ENCODE measurements around the gene DOCK9. TPM values are rescaled to one million over a fixed set of nuclear protein-coding genes. Genes with fewer than 3 reads are reported as not detected.

DOCK9 gene
- total and polyA plus RNA-seq, 5 donors from 2014 or later = 4.4 to 75.0 (median 7.3) TPM

GRCh38 chr13:98910501-98910951 is 67.3 kb downstream of the DOCK9 start:
- Histone ChIP-seq H3K9me3 (ENCODE audit: control insufficient read depth in 2 of 2, low read length in 2 of 2) (no peaks in the 10 kb centered on the region), H3K27me3 (ENCODE audit: control insufficient read depth, insufficient read depth, low read length) (no peaks in the 10 kb centered on the region), H3K36me3 (ENCODE audit: control insufficient read depth, insufficient read depth, low read length) (peaks cover 11% of the 10 kb centered on the region), H3K4me3 (ENCODE audit: low read depth, low read length) (peak overlapping the region; percentile 46), H3K4me1 (ENCODE audit: control insufficient read depth, insufficient read depth, low read length, poor library complexity, severe bottlenecking) (peaks cover 10% of the 10 kb centered on the region), H3K27ac (ENCODE audit: insufficient read depth, low read length, poor library complexity, severe bottlenecking) (peak overlapping the region; percentile 39)
- Mint-ChIP-seq H3K9me3 (peaks cover 0 to 1% (median 0%) of the 10 kb centered on the region in 7 donors), H3K27me3 (no peaks in the 10 kb centered on the region), H3K4me3 (peak overlapping the region in 3 of 4 donors; percentile 26 to 72 (median 61)), H3K36me3 (peaks cover 37% of the 10 kb centered on the region), H3K27ac (peak overlapping the region; percentile 87 to 96 (median 91)), H3K4me1 (peaks cover 5 to 31% (median 18%) of the 10 kb centered on the region in 4 donors)
- DNase-seq (peak in 2 of 3 donors; percentile 34 to 82), ATAC-seq (ENCODE audit: low read depth in 2 of 2) (peak; percentile 73 to 82)

- H3K4me1 ChIP-seq (ENCODE audit: control insufficient read depth, insufficient read depth, low read length, poor library complexity, severe bottlenecking) = peaks cover 10% of the 10 kb centered on the region
- Mint-ChIP-seq H3K27me3 (no peaks in the 10 kb centered on the region), H3K27ac (peak overlapping the region; percentile 66 to 96 (median 83)), H3K9me3 (peaks cover 0 to 1% (median 0%) of the 10 kb centered on the region in 7 donors), H3K4me1 (peaks cover 5 to 31% (median 21%) of the 10 kb centered on the region in 4 donors), H3K36me3 (peaks cover 36% of the 10 kb centered on the region), H3K4me3 (no peak overlapping the region)
- peaks cover 3% of the 10 kb centered on the region for H3K36me3 ChIP-seq (ENCODE audit: control insufficient read depth, insufficient read depth, low read length)
- DNase-seq (peak in 1 of 3 donors; percentile 65), ATAC-seq (ENCODE audit: low read depth in 2 of 2) (no peak)
- no peaks in the 10 kb centered on the region for H3K27me3 ChIP-seq (ENCODE audit: control insufficient read depth, insufficient read depth, low read length)
- H3K4me3 ChIP-seq (ENCODE audit: low read depth, low read length) = no peak overlapping the region
- no peaks in the 10 kb centered on the region for H3K9me3 ChIP-seq (ENCODE audit: control insufficient read depth in 2 of 2, low read length in 2 of 2)
- H3K27ac ChIP-seq (ENCODE audit: insufficient read depth, low read length, poor library complexity, severe bottlenecking) = no peak overlapping the region
Observed at GRCh38 chr13:98909016-98909415, 68.8 kb downstream of the DOCK9 start.

- Histone ChIP-seq H3K27ac (ENCODE audit: insufficient read depth, low read length, poor library complexity, severe bottlenecking) (no peak overlapping the region), H3K9me3 (ENCODE audit: control insufficient read depth in 2 of 2, low read length in 2 of 2) (no peaks in the 10 kb centered on the region), H3K36me3 (ENCODE audit: control insufficient read depth, insufficient read depth, low read length) (peaks cover 12% of the 10 kb centered on the region), H3K4me3 (ENCODE audit: low read depth, low read length) (no peak overlapping the region), H3K27me3 (ENCODE audit: control insufficient read depth, insufficient read depth, low read length) (no peaks in the 10 kb centered on the region), H3K4me1 (ENCODE audit: control insufficient read depth, insufficient read depth, low read length, poor library complexity, severe bottlenecking) (peaks cover 10% of the 10 kb centered on the region)
- H3K27me3 Mint-ChIP-seq = no peaks in the 10 kb centered on the region
- peak overlapping the region in 2 of 3 donors; percentile 8 to 30 for H3K27ac Mint-ChIP-seq
- peaks cover 0 to 24% (median 17%) of the 10 kb centered on the region in 4 donors for H3K4me1 Mint-ChIP-seq
- ATAC-seq (ENCODE audit: low read depth in 2 of 2) (no peak), DNase-seq (no peak)
- peaks cover 37% of the 10 kb centered on the region for H3K36me3 Mint-ChIP-seq
- H3K4me3 Mint-ChIP-seq = no peak overlapping the region
- H3K9me3 Mint-ChIP-seq = peaks cover 0 to 2% (median 0%) of the 10 kb centered on the region in 7 donors
Observed at GRCh38 chr13:98906746-98907502, 70.9 kb downstream of the DOCK9 start.

- no peak for ATAC-seq (ENCODE audit: low read depth in 2 of 2)
Observed at GRCh38 chr13:98905199-98905598, 72.7 kb downstream of the DOCK9 start.

GRCh38 chr13:98900442-98900841 is 77.4 kb downstream of the DOCK9 start:
- DNase-seq (no peak), ATAC-seq (ENCODE audit: low read depth in 2 of 2) (no peak)
- H3K27me3 ChIP-seq (ENCODE audit: control insufficient read depth, insufficient read depth, low read length) = no peaks in the 10 kb centered on the region
- peaks cover 66% of the 10 kb centered on the region for H3K36me3 ChIP-seq (ENCODE audit: control insufficient read depth, insufficient read depth, low read length)
- no peaks in the 10 kb centered on the region for H3K4me1 ChIP-seq (ENCODE audit: control insufficient read depth, insufficient read depth, low read length, poor library complexity, severe bottlenecking)
- no peak overlapping the region for H3K4me3 ChIP-seq (ENCODE audit: low read depth, low read length)
- no peaks in the 10 kb centered on the region for H3K9me3 ChIP-seq (ENCODE audit: control insufficient read depth in 2 of 2, low read length in 2 of 2)
- peaks cover 0 to 16% (median 0%) of the 10 kb centered on the region in 4 donors for H3K4me1 Mint-ChIP-seq
- H3K27me3 Mint-ChIP-seq = no peaks in the 10 kb centered on the region
- no peak overlapping the region for H3K27ac ChIP-seq (ENCODE audit: insufficient read depth, low read length, poor library complexity, severe bottlenecking)
- H3K27ac Mint-ChIP-seq = no peak overlapping the region
- no peak overlapping the region for H3K4me3 Mint-ChIP-seq
- H3K36me3 Mint-ChIP-seq = peaks cover 66% of the 10 kb centered on the region
- H3K9me3 Mint-ChIP-seq = peaks cover 0 to 2% (median 0%) of the 10 kb centered on the region in 7 donors

More at GRCh38 chr13:98905199-98905598, 72.7 kb downstream of the DOCK9 start:
- H3K4me1 Mint-ChIP-seq = peaks cover 0 to 14% (median 7%) of the 10 kb centered on the region in 4 donors
- peaks cover 0 to 2% (median 0%) of the 10 kb centered on the region in 7 donors for H3K9me3 Mint-ChIP-seq
- Histone ChIP-seq H3K27ac (ENCODE audit: insufficient read depth, low read length, poor library complexity, severe bottlenecking) (no peak overlapping the region), H3K36me3 (ENCODE audit: control insufficient read depth, insufficient read depth, low read length) (peaks cover 30% of the 10 kb centered on the region), H3K9me3 (ENCODE audit: control insufficient read depth in 2 of 2, low read length in 2 of 2) (no peaks in the 10 kb centered on the region), H3K4me3 (ENCODE audit: low read depth, low read length) (no peak overlapping the region), H3K4me1 (ENCODE audit: control insufficient read depth, insufficient read depth, low read length, poor library complexity, severe bottlenecking) (no peaks in the 10 kb centered on the region), H3K27me3 (ENCODE audit: control insufficient read depth, insufficient read depth, low read length) (no peaks in the 10 kb centered on the region)
- peak overlapping the region in 2 of 3 donors; percentile 6 to 94 for H3K27ac Mint-ChIP-seq
- peaks cover 50% of the 10 kb centered on the region for H3K36me3 Mint-ChIP-seq
- DNase-seq = no peak
- H3K27me3 Mint-ChIP-seq = no peaks in the 10 kb centered on the region
- no peak overlapping the region for H3K4me3 Mint-ChIP-seq

- no peaks in the 10 kb centered on the region for H3K9me3 Mint-ChIP-seq
- ATAC-seq (ENCODE audit: low read depth in 2 of 2) (no peak), DNase-seq (no peak)
- peaks cover 0 to 11% (median 0%) of the 10 kb centered on the region in 4 donors for H3K4me1 Mint-ChIP-seq
- peak overlapping the region in 2 of 3 donors; percentile 13 to 36 for H3K27ac Mint-ChIP-seq
- Histone ChIP-seq H3K4me1 (ENCODE audit: control insufficient read depth, insufficient read depth, low read length, poor library complexity, severe bottlenecking) (no peaks in the 10 kb centered on the region), H3K36me3 (ENCODE audit: control insufficient read depth, insufficient read depth, low read length) (peaks cover 65% of the 10 kb centered on the region), H3K27me3 (ENCODE audit: control insufficient read depth, insufficient read depth, low read length) (no peaks in the 10 kb centered on the region), H3K9me3 (ENCODE audit: control insufficient read depth in 2 of 2, low read length in 2 of 2) (no peaks in the 10 kb centered on the region), H3K27ac (ENCODE audit: insufficient read depth, low read length, poor library complexity, severe bottlenecking) (no peak overlapping the region), H3K4me3 (ENCODE audit: low read depth, low read length) (no peak overlapping the region)
- no peak overlapping the region for H3K4me3 Mint-ChIP-seq
- peaks cover 60% of the 10 kb centered on the region for H3K36me3 Mint-ChIP-seq
- H3K27me3 Mint-ChIP-seq = no peaks in the 10 kb centered on the region
Observed at GRCh38 chr13:98897706-98898105, 80.2 kb downstream of the DOCK9 start.

GRCh38 chr13:98896868-98897144 is 81.1 kb downstream of the DOCK9 start:
- no peaks in the 10 kb centered on the region for H3K27me3 ChIP-seq (ENCODE audit: control insufficient read depth, insufficient read depth, low read length)
- no peaks in the 10 kb centered on the region for H3K9me3 ChIP-seq (ENCODE audit: control insufficient read depth in 2 of 2, low read length in 2 of 2)
- no peak overlapping the region for H3K27ac ChIP-seq (ENCODE audit: insufficient read depth, low read length, poor library complexity, severe bottlenecking)
- peaks cover 0 to 13% (median 0%) of the 10 kb centered on the region in 4 donors for H3K4me1 Mint-ChIP-seq
- H3K9me3 Mint-ChIP-seq = no peaks in the 10 kb centered on the region
- peak overlapping the region; percentile 1 to 93 (median 28) for H3K27ac Mint-ChIP-seq
- peaks cover 59% of the 10 kb centered on the region for H3K36me3 Mint-ChIP-seq
- DNase-seq (no peak), ATAC-seq (ENCODE audit: low read depth in 2 of 2) (no peak)
- no peaks in the 10 kb centered on the region for H3K4me1 ChIP-seq (ENCODE audit: control insufficient read depth, insufficient read depth, low read length, poor library complexity, severe bottlenecking)
- no peak overlapping the region for H3K4me3 Mint-ChIP-seq
- H3K4me3 ChIP-seq (ENCODE audit: low read depth, low read length) = no peak overlapping the region
- H3K36me3 ChIP-seq (ENCODE audit: control insufficient read depth, insufficient read depth, low read length) = peaks cover 58% of the 10 kb centered on the region
- H3K27me3 Mint-ChIP-seq = no peaks in the 10 kb centered on the region
